Panc1 (cell line): ENCODE measurements around the gene MAB21L3. TPM values are rescaled to one million over a fixed set of nuclear protein-coding genes. Genes with fewer than 3 reads are reported as not detected.

Source experiments
- ATAC-seq: fragments of 200-7000 bp; cut with Tn5 transposase; 2 replicates; pipeline ENCODE4 v1.9.1; 2020; ENCODE audit warnings: mild to moderate bottlenecking, moderate library complexity
- BruUV-seq: library from RNA; stranded (reverse); fragments of 400-500 nt; replicated peaks from 2 replicates; lab custom pipeline; 2021; lab: Mats Ljungman, UMichigan
- CTCF ChIA-PET: fragments of 300-600 bp; sonication (Branson Sonifier 250); formaldehyde crosslinking; loops from one replicate; lab custom pipeline; 2022; ENCODE audit warnings: antibody characterized with exemption; lab: Charles Lee
- POLR2A ChIA-PET: fragments of 300-600 bp; sonication (Branson Sonifier 250); formaldehyde crosslinking; loops from one replicate; lab custom pipeline; 2022; ENCODE audit warnings: antibody characterized with exemption; lab: Charles Lee
- DNase-seq: peaks from one replicate; pipeline ENCODE4 v3.0.0-alpha.2; 2010; ENCODE audit warnings: low read depth, low spot score
- H3K27ac ChIP-seq: 2 replicates; pipeline ENCODE4 v1.5.1; 2011; ENCODE audit warnings: mild to moderate bottlenecking, low read length, inconsistent platforms
- H3K27me3 ChIP-seq: fragments of 200-500 bp; sonication (Bioruptor generic); 2 replicates; pipeline ENCODE4 v1.6.0; 2014; ENCODE audit warnings: low read length, inconsistent platforms; ENCODE audit not compliant: control insufficient read depth, insufficient read depth
- H3K36me3 ChIP-seq: fragments of 200-500 bp; sonication (Bioruptor generic); 2 replicates; pipeline ENCODE4 v1.5.1; 2014; ENCODE audit warnings: inconsistent platforms, mild to moderate bottlenecking, low read length, moderate library complexity; ENCODE audit not compliant: control insufficient read depth, insufficient read depth
- H3K4me1 ChIP-seq: 2 replicates; pipeline ENCODE4 v1.5.1; 2011; ENCODE audit warnings: inconsistent platforms, mild to moderate bottlenecking, low read length, moderate library complexity; ENCODE audit not compliant: control insufficient read depth, insufficient read depth
- H3K4me3 ChIP-seq, 2 experiments: 2 replicates each; pipeline ENCODE4 v1.5.1; 2011 to 2012; ENCODE audit warnings: low read depth in 2 of 2, low read length in 2 of 2, mild to moderate bottlenecking in 2 of 2, inconsistent platforms in 1 of 2, moderate library complexity in 1 of 2
- H3K9me3 ChIP-seq: fragments of 200-500 bp; sonication (Bioruptor generic); 2 replicates; pipeline ENCODE4 v1.5.1; 2014; ENCODE audit warnings: low read depth, mild to moderate bottlenecking, inconsistent platforms, low read length, moderate library complexity; ENCODE audit not compliant: control insufficient read depth, insufficient read depth
- POLR2AphosphoS5 ChIP-seq: IDR thresholded peaks from 2 replicates; pipeline ENCODE4 v1.6.1; 2012; ENCODE audit warnings: mild to moderate bottlenecking, low read depth, low read length, moderate library complexity
- SIN3A ChIP-seq: IDR thresholded peaks from 2 replicates; pipeline ENCODE4 v1.6.1; 2012; ENCODE audit warnings: low read depth, mild to moderate bottlenecking, low read length, moderate library complexity, borderline replicate concordance; ENCODE audit not compliant: insufficient read depth
- TCF7L2 ChIP-seq: IDR thresholded peaks from 2 replicates; pipeline ENCODE4 v1.6.1; 2011; ENCODE audit warnings: mild to moderate bottlenecking, low read depth, low read length, inconsistent platforms
- in situ Hi-C: cut with HindIII; loops from 2 replicates; pipeline ENCODE4 v1.10.0; 2016; ENCODE audit warnings: low sequenced_read_pairs, low pct_unique_long_range_greater_than_20kb
- intact Hi-C: fragments of 100-400 bp; cut with micrococcal nuclease; formaldehyde crosslinking; loops from one replicate; pipeline ENCODE4 v1.10.0; 2022; ENCODE audit not compliant: unreplicated experiment
- total RNA-seq: library from RNA; stranded (reverse); gene quantifications from one replicate; pipeline ENCODE4 v1.2.1, GENCODE V29; 2021; ENCODE audit not compliant: unreplicated experiment
- TF ChIP-seq, protein P1 (sequence below): fragments of 450-650 bp; IDR thresholded peaks from 2 replicates; pipeline ENCODE4 v1.5.1; 2017; ENCODE audit warnings: mild to moderate bottlenecking
- TF ChIP-seq, protein P2 (sequence below), 2 experiments: IDR thresholded peaks; 2 replicates each; pipeline ENCODE4 v1.6.1; 2011 to 2012; ENCODE audit warnings: low read depth in 2 of 2, control low read depth in 1 of 2, low read length in 1 of 2, mild to moderate bottlenecking in 1 of 2, moderate library complexity in 1 of 2; ENCODE audit not compliant: insufficient read depth in 1 of 2

Gene MAB21L3
- total RNA-seq, 1 experiment from 2014 or later: not detected

DNA sequence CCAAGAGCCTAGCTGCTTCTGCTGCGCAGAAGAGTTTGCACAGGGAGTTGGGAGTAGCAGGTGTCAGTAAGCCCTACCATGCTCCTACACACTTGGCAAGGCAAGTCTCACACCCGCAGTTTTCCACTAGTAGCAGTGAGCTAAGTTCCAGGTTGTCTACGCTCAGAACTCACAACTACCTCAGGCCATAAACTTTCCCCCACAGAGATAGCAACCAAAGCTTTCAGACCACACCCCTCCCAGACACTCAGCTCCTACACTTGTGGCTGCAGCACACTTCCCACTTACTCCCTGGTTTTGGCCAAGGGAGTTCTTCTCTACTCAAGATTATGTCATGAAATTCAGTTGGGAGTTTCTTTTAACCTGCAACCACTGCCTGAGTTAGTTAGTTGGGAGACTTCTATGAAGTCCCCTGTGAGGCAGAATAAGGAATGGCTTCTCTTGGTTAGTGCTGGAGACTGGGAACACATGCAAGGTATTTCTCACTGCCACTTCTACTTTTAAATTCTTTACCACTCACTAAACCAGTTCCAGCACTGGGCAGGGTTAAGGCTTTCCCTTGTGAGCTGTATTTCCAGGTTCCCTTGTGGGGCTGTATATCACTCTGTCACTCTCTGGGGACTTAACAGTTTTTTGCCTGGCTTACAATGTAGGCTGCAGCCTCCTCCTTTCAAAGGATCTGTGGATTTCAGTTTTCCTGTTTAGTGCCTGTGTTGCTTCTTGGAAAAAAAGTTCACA, 18.3 kb upstream of the MAB21L3 start:
- in situ Hi-C loops: no loop called here
- POLR2A ChIA-PET: no interaction called here

DNA sequence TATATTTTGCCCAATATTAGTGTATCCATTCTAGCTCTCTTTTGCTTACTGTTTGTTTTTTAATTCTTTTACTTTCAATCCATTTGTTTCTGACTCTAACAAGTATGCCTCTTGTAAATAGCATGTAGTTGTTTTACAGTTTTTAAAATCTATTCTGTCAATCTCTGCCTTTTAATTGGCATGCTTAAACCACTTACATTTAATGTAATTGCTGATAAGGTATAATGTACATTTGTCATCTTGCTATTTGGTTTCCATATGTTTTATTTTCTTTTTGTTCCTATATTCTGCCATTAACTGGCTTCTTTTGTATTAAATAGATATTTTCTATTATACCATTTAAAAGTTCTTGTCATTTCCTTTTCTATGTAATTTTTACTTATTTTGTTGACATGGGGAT, 16.2 kb upstream of the MAB21L3 start:
- no peak for TF ChIP-seq TCF7L2
- TF ChIP-seq, protein P1, sequence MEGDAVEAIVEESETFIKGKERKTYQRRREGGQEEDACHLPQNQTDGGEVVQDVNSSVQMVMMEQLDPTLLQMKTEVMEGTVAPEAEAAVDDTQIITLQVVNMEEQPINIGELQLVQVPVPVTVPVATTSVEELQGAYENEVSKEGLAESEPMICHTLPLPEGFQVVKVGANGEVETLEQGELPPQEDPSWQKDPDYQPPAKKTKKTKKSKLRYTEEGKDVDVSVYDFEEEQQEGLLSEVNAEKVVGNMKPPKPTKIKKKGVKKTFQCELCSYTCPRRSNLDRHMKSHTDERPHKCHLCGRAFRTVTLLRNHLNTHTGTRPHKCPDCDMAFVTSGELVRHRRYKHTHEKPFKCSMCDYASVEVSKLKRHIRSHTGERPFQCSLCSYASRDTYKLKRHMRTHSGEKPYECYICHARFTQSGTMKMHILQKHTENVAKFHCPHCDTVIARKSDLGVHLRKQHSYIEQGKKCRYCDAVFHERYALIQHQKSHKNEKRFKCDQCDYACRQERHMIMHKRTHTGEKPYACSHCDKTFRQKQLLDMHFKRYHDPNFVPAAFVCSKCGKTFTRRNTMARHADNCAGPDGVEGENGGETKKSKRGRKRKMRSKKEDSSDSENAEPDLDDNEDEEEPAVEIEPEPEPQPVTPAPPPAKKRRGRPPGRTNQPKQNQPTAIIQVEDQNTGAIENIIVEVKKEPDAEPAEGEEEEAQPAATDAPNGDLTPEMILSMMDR: no peak
- TF ChIP-seq SIN3A: no peak
- TF ChIP-seq, protein P2, sequence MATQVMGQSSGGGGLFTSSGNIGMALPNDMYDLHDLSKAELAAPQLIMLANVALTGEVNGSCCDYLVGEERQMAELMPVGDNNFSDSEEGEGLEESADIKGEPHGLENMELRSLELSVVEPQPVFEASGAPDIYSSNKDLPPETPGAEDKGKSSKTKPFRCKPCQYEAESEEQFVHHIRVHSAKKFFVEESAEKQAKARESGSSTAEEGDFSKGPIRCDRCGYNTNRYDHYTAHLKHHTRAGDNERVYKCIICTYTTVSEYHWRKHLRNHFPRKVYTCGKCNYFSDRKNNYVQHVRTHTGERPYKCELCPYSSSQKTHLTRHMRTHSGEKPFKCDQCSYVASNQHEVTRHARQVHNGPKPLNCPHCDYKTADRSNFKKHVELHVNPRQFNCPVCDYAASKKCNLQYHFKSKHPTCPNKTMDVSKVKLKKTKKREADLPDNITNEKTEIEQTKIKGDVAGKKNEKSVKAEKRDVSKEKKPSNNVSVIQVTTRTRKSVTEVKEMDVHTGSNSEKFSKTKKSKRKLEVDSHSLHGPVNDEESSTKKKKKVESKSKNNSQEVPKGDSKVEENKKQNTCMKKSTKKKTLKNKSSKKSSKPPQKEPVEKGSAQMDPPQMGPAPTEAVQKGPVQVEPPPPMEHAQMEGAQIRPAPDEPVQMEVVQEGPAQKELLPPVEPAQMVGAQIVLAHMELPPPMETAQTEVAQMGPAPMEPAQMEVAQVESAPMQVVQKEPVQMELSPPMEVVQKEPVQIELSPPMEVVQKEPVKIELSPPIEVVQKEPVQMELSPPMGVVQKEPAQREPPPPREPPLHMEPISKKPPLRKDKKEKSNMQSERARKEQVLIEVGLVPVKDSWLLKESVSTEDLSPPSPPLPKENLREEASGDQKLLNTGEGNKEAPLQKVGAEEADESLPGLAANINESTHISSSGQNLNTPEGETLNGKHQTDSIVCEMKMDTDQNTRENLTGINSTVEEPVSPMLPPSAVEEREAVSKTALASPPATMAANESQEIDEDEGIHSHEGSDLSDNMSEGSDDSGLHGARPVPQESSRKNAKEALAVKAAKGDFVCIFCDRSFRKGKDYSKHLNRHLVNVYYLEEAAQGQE (IDR thresholded peaks at IDR 0.05; ENCODE audit: insufficient read depth in 1 of 2, low read depth in 2 of 2, low read length in 1 of 2): no peak
- H3K27ac ChIP-seq: no peak overlapping the region
- ChIA-PET POLR2A (no interaction called here), CTCF (no interaction called here)
- no peaks in the 10 kb centered on the region for H3K9me3 ChIP-seq
- ATAC-seq: no peak
- in situ Hi-C loops: no loop called here
- BruUV-seq: no TSS peak
- DNase-seq: no peak
- intact Hi-C loops: no loop called here
- H3K36me3 ChIP-seq: no peaks in the 10 kb centered on the region
- no peaks in the 10 kb centered on the region for H3K27me3 ChIP-seq
- H3K4me1 ChIP-seq: no peaks in the 10 kb centered on the region
- no peak overlapping the region for H3K4me3 ChIP-seq

More for the DNA sequence above, 18.3 kb upstream of the MAB21L3 start:
- ATAC-seq (no peak), DNase-seq (no peak)
- no peak overlapping the region for H3K27ac ChIP-seq
- H3K27me3 ChIP-seq: no peaks in the 10 kb centered on the region
- H3K9me3 ChIP-seq: no peaks in the 10 kb centered on the region
- H3K4me1 ChIP-seq: no peaks in the 10 kb centered on the region
- H3K36me3 ChIP-seq: no peaks in the 10 kb centered on the region
- CTCF ChIA-PET: no interaction called here
- intact Hi-C loops: no loop called here
- no peak overlapping the region for H3K4me3 ChIP-seq
- no TSS peak for BruUV-seq
- TF ChIP-seq TCF7L2 (no peak), SIN3A (no peak), POLR2AphosphoS5 (no peak)
- TF ChIP-seq, protein P2 (IDR thresholded peaks at IDR 0.05; ENCODE audit: insufficient read depth in 1 of 2, low read depth in 2 of 2, low read length in 1 of 2): no peak
- TF ChIP-seq, protein P1: no peak
